ENCODE results near the gene MRPS18B.

Gene MRPS18B

DNA sequence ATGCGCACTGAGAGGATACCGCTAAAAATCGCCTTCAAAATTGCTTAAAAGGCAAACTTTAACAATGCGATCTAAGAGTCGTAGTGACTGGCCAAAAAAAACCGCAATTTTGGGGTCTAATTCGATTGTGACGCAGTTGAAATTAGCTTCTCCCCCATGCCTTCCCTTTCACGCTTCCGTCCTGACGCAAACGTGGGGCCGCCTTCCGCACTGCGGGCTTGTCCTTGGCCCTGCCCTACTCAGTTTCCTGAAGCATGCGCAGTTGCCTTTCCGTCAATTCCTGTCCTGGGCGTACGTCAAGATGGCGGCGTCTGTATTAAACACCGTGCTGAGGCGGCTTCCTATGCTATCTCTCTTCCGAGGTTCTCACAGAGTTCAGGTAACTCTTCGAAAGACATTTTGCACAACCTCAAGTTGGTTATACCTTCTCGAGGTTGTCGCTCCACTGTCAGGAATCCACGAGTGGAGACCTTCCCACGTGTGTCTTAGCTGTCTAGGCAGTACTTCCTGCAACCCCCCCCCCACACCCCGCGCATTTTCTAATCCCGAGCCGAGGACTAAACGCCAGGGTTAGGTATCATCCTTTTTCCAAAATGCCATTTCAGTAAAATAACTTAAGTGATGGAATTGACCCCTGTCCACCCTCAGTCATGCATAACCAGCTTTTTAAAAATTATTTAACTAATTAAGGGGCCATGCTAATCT, at the start of gene MRPS18B:
Gene MRPS18B (plus strand): TSS at position 276 of the 705 bp plus-strand sequence. CDS start 26 bp downstream, at position 302.
- peak within 1 kb of the TSS; percentile 92 for H3K4me3 ChIP-seq (replicated peaks; ENCODE audit: low read depth, low read length)
- TF ChIP-seq, protein P1, sequence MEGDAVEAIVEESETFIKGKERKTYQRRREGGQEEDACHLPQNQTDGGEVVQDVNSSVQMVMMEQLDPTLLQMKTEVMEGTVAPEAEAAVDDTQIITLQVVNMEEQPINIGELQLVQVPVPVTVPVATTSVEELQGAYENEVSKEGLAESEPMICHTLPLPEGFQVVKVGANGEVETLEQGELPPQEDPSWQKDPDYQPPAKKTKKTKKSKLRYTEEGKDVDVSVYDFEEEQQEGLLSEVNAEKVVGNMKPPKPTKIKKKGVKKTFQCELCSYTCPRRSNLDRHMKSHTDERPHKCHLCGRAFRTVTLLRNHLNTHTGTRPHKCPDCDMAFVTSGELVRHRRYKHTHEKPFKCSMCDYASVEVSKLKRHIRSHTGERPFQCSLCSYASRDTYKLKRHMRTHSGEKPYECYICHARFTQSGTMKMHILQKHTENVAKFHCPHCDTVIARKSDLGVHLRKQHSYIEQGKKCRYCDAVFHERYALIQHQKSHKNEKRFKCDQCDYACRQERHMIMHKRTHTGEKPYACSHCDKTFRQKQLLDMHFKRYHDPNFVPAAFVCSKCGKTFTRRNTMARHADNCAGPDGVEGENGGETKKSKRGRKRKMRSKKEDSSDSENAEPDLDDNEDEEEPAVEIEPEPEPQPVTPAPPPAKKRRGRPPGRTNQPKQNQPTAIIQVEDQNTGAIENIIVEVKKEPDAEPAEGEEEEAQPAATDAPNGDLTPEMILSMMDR (IDR thresholded peaks at IDR 0.05; ENCODE audit: low read length, missing control alignments) = no peak
- peak; percentile 99 for DNase-seq (ENCODE audit: low read depth)

DNA sequence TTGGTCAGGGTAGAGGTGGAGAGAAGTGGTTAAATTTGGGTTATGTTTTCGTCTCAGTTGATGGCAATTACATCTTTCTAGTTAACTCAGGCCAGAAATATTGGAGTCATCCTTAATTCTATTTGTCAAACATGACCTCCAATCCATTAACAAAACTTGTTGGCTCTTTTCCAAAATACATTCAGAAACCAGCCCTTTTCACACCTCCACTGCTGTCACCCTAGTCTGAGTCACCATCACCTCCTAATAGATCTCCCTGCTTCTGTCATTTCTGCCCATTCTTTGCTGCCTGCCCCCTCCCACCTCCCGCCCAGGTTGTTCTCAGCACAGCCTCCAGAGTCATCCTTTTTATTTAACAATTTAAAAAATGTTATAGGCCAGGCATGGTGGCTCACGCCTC, 49.4 kb upstream of the MRPS18B start:
- no peak overlapping the region for H3K4me3 ChIP-seq (replicated peaks; ENCODE audit: low read depth, low read length)
- no peak for DNase-seq (ENCODE audit: low read depth)
- TF ChIP-seq, protein P1 (IDR thresholded peaks at IDR 0.05; ENCODE audit: low read length, missing control alignments) = no peak

DNA sequence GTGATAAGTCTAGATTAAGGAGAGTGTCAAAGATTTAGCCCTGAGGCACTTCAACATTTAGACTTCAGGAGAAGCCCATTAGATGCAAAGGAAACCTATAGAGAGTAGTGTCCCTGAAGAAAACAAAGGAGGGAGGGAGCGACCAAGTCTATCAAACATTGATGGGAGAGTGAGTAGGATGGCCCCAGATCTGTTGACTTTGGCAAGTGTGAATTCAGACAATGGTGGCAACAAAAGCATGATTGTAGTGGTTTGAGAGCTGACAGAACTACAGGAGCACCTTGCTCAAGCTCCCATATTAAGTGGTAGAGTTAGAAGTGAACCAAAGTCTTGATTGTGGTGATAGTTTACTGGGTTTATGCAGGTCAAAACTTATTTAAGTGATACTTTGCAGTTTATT, 47.4 kb upstream of the MRPS18B start:
- no peak for DNase-seq (ENCODE audit: low read depth)
- H3K4me3 ChIP-seq (replicated peaks; ENCODE audit: low read depth, low read length) = peak overlapping the region; percentile 96
- TF ChIP-seq, protein P1 (IDR thresholded peaks at IDR 0.05; ENCODE audit: low read length, missing control alignments) = no peak

DNA sequence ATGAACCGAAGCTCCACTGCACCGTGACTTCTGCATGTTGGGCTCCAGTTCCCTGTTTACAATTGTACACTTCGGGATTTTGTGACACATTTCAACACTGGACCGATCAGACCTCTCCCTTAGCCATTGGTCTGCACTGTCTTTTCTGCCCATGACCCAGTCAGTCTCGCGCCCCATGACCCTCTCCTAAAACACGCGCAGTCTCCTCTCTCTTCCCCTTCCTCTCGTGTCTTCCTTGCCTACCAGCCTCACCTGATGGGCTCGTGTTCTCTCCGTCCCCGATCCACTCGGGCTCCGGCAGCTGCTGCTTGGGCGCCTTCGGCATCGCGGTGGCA, 46.9 kb upstream of the MRPS18B start:
- DNase-seq (ENCODE audit: low read depth) = no peak
- H3K4me3 ChIP-seq (replicated peaks; ENCODE audit: low read depth, low read length) = peak overlapping the region; percentile 96
- TF ChIP-seq, protein P1 (IDR thresholded peaks at IDR 0.05; ENCODE audit: low read length, missing control alignments) = no peak

DNA sequence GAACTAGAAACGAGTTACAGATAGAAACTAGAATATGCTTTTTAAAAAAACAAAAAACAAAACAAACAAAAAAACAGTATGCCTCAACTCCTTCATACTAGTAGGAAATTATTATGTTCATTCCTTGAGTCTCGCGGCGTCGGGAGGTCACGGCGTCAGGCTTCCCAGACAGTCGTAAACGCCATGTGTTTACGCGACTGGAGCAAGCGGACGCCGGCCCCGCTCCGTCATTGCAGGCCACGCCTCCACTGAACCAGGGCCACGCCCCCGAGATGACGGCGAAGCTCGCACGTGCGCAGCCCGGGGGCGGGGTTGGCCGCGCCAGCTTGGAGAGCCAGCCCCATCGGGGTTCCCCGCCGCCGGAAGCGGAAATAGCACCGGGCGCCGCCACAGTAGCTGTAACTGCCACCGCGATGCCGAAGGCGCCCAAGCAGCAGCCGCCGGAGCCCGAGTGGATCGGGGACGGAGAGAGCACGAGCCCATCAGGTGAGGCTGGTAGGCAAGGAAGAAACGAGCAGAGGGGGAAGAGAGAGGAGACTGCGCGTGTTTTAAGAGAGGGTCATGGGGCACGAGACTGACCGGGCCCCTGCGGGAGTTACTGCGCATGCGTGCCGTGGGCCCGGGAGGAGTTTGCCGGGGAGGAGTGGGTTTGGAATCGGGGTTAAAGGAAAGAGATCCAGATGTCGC, 46.4 kb upstream of the MRPS18B start, which contains the start of gene ABCF1:
Gene ABCF1 (plus strand): TSS at position 368 of the 687 bp plus-strand sequence. CDS start 46 bp downstream, at position 414.
- peak; percentile 98 for DNase-seq (ENCODE audit: low read depth)
- TF ChIP-seq, protein P1 (IDR thresholded peaks at IDR 0.05; ENCODE audit: low read length, missing control alignments) = no peak
- H3K4me3 ChIP-seq (replicated peaks; ENCODE audit: low read depth, low read length) = peak within 1 kb of the TSS; percentile 96

DNA sequence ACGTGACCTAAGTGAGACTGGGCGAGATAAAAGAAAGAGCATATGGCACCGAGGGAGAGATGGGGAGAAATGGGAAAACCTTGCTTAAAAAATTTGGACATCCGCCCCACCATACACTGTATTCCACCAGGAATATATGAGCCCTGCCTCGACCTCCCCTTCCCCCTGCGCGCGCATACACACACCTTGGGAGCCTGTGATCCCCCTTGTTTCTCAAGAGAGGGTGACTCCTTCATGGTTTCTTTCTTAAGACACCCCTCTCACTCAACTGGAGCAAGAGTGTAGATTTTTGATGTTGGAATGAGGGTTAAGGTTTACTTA, 45.9 kb upstream of the MRPS18B start:
- TF ChIP-seq, protein P1 (IDR thresholded peaks at IDR 0.05; ENCODE audit: low read length, missing control alignments) = no peak
- peak overlapping the region; percentile 96 for H3K4me3 ChIP-seq (replicated peaks; ENCODE audit: low read depth, low read length)

More for the DNA sequence above, 45.9 kb upstream of the MRPS18B start:
- DNase-seq (ENCODE audit: low read depth) = no peak

All from fibroblast of pulmonary artery (primary cell).